Mammary epithelial cell (primary cell): Measurements from ENCODE around the gene OR4C12.

Source experiments
- CTCF ChIP-seq, 2 donors: IDR thresholded peaks in 1 of 2; conservative IDR thresholded peaks in 1 of 2; 2 replicates each; pipeline ENCODE4 v1.5.1; 2011 to 2012; ENCODE audit warnings: inconsistent platforms in 2 of 2, low read length in 2 of 2, mild to moderate bottlenecking in 2 of 2, control low read depth in 1 of 2, low read depth in 1 of 2; ENCODE audit not compliant: insufficient read depth in 1 of 2; ENCODE audit errors: extremely low read depth in 1 of 2
- EZH2 ChIP-seq: IDR thresholded peaks from 2 replicates; pipeline ENCODE4 v1.6.1; 2012; ENCODE audit warnings: low read length, inconsistent platforms, borderline replicate concordance

GRCh38 chr11:49995565-49995964 is 13.2 kb upstream of the OR4C12 start:
- TF ChIP-seq CTCF (conservative IDR thresholded peaks at IDR 0.05 in 1 of 2, IDR thresholded peaks at IDR 0.05 in 1 of 2; ENCODE audit: extremely low read depth in 1 of 2, insufficient read depth in 1 of 2, low read depth in 1 of 2, low read length in 2 of 2) (peak; percentile 34 to 54), EZH2 (no peak)
